Stimulated activated CD8-positive, alpha-beta memory T cell treated with anti-CD3 and anti-CD28 coated beads, Interleukin-4, amount 100 ng/mL, for 4 hours (primary cell): ENCODE results near the gene WNT9B.

ENCODE experiments used
- DNase-seq, 2 donors: peaks; one replicate each; pipeline ENCODE4 v3.0.0-alpha.2; 2020; ENCODE audit warnings: low read depth in 2 of 2, low spot score in 1 of 2

Gene WNT9B

GRCh38 chr17:46879101-46879500, 27.7 kb downstream of the WNT9B start:
- DNase-seq, result no peak

DNA sequence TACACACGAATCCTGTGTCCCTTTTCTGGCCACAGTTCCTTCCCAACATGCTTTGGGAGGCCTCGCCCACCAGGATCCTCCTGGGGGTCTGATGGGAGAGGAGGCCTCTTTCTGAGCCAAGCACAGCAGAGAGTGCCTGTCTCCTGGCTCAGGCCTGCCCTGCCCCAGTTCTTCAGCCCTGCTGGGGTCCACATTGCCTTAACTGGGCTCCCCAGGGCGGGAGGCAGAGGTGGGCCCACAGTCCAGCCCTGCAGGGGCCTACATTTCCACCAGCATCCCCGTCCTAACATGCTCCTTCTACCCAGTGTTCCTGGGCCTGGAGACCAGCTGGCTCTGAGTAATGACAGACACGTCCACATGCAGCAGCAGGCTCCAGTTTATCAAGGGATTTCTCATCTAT, 29.6 kb downstream of the WNT9B start:
- no peak for DNase-seq

- DNase-seq, result no peak
Observed at GRCh38 chr17:46882666-46883065, 31.3 kb downstream of the WNT9B start.

GRCh38 chr17:46883871-46884520, 32.6 kb downstream of the WNT9B start:
- DNase-seq, result no peak

GRCh38 chr17:46884552-46884951, 33.2 kb downstream of the WNT9B start:
- DNase-seq, result no peak

DNA sequence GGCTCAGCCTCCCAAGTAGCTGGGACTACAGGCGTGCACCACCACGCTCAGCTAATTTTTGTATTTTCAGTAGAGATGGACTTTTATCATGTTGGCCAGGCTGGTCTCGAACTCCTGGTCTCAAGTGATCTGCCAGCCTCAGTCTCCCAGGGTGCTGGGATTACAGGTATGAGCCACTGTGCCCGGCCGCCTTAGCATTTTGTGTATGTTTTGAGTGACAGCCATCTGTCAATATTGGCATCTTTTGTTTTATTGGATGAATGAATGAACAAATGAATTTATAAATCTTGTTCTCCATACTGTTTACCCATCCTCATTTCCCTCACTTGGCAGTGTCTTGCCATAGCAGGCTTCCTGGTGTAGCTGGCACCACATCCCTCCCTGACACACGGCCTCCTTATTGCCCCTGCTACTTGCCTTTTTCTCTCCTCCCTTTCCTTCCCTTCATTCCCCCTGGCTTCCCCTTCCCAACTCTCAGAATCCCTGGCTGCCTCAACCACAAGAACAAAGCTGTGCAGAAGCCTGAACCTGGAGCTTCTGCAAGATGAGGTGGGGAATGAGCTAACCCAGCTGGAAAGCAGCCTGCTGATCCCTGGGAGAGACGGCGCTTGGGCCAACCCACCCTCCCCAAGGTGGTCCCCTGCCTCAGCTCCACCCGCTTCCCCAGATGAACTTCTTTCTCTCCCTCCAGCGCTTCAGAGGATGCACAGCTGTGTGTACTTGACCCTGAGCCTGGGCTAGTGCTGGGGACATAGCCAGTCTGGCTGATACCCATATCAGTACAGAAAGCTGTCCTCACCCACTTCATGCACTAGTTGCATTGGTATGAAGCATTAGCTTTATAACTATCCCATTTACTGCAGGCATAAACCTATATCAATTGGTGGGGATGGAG, 34.3 kb downstream of the WNT9B start:
- DNase-seq, result no peak

DNA sequence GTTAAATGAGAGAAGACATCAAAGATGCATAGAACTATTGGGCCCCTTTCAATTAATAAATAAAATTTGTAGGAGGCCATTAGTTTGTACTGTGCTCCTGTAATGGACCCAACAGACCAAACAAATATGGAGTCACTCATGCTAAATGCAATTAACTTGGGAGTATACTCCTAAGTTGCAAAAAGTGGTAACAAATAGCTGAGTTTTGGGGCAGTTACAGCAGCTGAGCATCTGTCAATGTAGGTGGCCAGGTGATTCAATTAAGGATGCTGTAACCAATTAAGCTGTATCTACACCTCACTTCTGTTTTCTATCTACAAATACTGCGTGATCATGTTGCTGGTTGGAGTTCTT, 34.9 kb downstream of the WNT9B start:
- no peak for DNase-seq

DNA sequence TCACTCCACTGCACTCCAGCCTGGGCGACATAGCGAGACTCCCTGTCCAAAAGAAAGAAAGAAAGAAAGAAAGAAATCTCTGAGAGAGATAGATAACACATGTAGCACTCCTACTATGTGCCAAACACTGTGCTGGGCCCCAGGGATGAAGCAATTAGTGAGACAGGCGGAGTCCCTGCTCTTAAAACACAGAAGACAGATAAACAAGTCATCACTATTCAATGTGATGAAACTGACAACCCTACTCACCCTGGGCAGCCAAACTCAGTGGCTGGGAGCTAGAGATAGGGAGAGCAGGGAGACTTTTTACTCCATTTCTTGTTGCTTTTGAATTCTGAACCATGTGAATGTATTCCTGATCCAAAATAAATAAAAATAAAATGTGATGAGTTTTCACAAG, 36.3 kb downstream of the WNT9B start:
- DNase-seq, result no peak

DNA sequence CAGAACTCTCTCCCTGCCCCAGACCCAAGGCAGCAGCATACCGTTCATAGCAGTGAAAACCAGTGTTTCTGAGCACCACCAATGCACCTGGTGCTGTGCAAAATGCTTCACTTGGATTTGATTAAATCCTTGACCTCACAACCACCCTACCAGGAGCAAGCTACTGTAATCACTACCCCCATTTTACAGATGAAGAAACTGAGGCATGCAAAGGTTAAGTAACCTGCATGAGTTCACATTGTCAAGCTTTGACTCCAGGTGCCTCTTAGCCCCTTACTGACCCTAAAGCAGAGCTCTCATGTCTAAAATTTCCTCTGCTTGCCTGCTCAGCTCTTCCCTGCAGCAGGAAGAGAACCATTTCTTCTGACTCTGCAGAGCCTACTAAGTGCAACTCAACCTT, 37.3 kb downstream of the WNT9B start:
- no peak for DNase-seq

- DNase-seq, result no peak
Observed at GRCh38 chr17:46889519-46889918, 38.1 kb downstream of the WNT9B start.

DNA sequence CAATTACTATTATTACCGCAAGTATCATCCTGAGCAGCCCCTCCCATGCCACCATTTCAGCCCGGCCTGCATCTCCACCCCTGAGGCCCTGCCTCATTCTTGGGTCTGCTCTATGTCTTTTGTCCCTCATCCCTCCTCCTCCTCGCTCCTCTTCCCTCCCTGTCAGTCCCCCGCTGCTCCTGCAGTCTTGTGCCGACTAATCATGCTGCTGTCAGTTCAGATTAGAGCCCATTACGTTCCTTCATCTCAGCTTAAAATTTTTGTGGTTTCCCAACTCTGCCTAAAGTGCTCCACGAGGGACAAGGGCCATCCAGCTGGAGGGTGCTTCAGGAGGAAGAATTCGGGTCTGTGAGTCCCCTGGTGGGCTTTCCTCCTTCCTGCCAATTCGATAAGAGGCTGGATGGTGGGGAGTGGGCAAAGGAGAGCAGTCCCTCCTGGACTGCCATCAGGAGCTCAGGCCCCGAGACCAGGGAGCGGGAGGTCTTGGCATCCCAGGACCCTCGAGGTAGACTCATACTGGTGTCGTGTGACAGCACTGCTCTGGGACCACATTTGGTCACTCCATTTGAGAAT, 38.7 kb downstream of the WNT9B start:
- no peak for DNase-seq

- no peak for DNase-seq
Observed at GRCh38 chr17:46890638-46891037, 39.3 kb downstream of the WNT9B start.

- DNase-seq, result no peak
Observed at GRCh38 chr17:46892192-46892703, 40.9 kb downstream of the WNT9B start.

DNA sequence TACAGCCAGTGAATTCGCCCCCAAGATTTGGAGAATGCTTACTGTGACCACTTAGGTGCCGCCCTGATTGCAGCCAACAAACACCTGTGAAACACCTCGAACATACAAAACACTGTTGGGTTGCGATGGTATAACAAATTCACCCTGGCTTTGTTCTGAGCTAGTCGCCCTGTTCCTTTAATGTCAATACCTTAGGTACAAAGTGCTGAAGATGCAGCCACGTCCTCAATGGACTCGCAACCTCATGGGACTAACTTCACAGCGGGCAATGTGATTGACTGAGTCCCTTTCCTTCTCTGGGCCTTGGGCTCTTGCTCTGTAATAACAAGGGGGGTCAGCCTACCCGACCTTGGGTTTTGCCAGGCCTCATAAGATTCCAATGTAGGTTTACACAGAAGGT, 42.6 kb downstream of the WNT9B start:
- DNase-seq, result no peak

GRCh38 chr17:46894476-46895151, 43.2 kb downstream of the WNT9B start:
- no peak for DNase-seq

- no peak for DNase-seq
Observed at GRCh38 chr17:46895171-46895570, 43.8 kb downstream of the WNT9B start.

DNA sequence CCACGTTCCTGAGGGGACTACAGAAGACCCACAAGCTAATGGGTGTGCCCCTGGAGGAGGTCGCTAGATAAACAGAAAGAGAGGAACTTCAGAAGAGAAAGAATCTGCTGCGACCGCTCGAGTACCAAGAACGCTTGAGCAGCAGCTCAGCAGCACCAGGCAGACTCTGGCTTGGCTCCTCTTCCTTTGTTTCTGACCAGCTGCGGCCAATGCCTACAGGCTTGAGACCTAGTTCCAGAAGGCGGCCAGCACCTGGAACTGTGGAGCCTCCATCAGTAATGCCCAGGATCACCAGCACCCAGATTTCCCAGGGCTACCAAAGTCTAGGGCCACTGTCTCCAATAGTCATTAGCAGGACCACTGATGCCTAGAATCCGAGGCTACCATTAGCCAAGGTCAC, 45.6 kb downstream of the WNT9B start:
- DNase-seq, result no peak

DNA sequence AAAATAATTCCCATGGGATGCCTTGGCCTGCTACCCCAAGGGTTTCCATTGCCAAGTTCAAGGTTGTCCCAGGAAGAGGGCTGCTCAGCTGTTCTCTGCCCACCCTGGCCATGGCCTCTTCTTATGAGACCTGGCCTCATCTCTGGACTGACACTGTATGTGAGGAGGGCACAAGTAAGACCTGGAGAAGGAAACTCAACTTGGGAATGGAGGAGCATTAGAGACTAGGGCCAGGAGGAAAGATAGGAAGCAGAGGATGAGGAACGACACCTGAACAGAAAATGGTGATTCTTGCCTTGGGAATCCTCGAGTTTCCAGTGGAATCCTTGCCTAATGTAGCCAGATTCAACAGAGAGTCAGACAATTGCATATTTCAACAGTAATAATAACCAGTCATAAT, 47.0 kb downstream of the WNT9B start:
- DNase-seq, result no peak

GRCh38 chr17:46898860-46899259, 47.5 kb downstream of the WNT9B start:
- DNase-seq, result no peak

DNA sequence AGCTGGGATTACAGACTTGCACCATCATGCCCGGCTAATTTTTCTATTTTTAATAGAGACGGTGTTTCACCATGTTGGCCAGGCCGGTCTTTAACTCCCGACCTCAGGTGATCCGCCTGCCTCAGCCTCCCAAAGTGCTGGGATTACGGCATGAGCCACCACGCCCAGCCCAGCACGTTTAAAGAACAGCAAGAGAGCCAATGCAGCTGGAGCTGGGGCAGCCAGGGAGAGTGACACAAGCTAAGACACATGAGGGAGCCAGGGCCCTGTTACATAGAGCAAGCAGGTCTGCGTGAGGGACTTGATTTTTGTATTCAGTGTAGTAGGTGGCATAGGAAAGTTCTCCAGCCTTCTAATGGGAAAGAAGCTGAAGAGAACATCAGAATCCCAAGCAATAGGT, 49.9 kb downstream of the WNT9B start:
- DNase-seq, result no peak

GRCh38 chr17:46903762-46904672, 52.6 kb downstream of the WNT9B start:
- no peak for DNase-seq
